ENCODE measurements around the gene KCTD5.

Gene KCTD5

GRCh38 chr16:2752850-2753732, 70.8 kb downstream of the KCTD5 start:
- DNase-seq, result peak; percentile 68 to 88

GRCh38 chr16:2753733-2754020, 71.4 kb downstream of the KCTD5 start:
- DNase-seq, result peak in 1 of 2 donors; percentile 6

DNA sequence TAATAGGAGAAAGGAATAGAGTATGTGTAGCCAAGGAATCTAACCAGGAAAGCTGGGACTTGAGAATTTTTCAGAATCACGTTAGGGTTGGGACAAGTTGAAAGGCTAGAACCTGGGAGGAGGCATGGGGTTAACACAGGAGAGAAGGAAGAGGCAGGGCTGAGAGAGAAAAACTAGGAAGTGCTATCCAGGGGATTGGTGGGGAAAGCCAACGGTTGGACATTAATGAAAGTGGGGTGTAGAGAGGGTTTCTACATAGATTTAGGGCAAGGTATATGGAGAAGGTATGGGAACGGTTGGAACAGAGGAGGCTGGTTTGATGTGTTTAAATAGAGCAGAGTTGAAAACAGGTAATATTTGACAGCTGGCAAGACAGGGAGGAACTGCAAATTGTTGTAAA, 72.8 kb downstream of the KCTD5 start:
- no peak for DNase-seq

DNA sequence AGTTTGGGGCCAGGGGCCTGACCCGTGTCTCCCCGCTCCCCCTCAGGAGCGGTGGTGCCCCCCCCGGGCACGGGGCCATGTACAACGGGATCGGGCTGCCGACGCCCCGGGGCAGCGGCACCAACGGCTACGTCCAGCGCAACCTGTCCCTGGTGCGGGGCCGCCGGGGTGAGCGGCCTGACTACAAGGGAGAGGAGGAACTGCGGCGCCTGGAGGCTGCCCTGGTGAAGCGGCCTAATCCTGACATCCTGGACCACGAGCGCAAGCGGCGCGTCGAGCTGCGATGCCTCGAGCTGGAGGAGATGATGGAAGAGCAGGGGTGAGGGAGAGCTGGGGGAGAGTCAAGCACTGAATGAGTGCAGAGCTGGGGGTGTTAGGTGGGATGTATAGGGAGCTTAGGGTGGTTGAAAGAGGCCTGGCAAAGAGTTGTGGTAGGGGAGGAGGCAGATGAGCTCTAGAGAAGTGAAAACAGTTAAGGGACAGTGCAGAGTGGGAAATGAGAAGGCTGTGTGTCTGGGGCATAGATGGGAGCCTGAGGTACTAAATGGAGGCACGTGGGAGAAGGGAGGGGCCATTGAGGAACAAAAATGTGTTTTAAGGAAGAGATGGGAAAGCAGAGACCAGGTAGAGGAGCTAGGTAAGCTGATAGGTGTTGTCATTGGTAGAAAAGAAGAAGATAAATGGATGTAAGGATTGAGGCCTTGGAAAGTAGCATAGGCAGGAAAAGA, 74.1 kb downstream of the KCTD5 start:
- no peak for DNase-seq

DNA sequence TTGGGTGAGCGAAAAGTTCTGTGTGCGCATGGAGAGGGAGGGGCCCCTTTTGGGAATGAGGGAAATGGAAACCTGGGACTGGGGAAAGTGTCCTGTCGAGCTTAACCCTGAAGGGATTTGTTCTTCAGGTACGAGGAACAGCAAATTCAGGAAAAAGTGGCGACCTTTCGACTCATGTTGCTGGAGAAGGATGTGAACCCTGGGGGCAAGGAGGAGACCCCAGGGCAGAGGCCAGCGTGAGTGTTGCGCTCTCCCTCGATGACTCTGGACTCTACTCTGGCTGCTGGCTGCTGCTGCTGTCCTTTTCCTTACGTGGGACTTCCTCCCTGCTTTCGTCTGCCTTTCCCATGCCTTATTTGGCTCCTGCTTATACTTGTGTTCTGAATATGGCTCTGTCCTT, 75.0 kb downstream of the KCTD5 start:
- DNase-seq, result no peak

Data from hippocampal formation (tissue), 2 donors.